SK-N-SH (cell line): ENCODE results near the gene DNM2.

Source experiments
- CHD2 ChIP-seq: fragments of 150-350 bp; IDR thresholded peaks from 2 replicates; pipeline ENCODE4 v1.6.1; 2018; ENCODE audit warnings: low read length; ENCODE audit not compliant: partially characterized antibody
- CTCF ChIP-seq: fragments of 200-600 bp; sonication (generic); IDR thresholded peaks from 2 replicates; pipeline ENCODE4 v1.6.1; 2017; ENCODE audit warnings: antibody characterized with exemption, mild to moderate bottlenecking, moderate library complexity
- ELF1 ChIP-seq: IDR thresholded peaks from 2 replicates; pipeline ENCODE4 v1.4.0; 2012
- EP300 ChIP-seq, 2 experiments: IDR thresholded peaks; 2 replicates each; pipeline versions ENCODE4 v1.4.0 to v1.6.1; 2012; ENCODE audit warnings: borderline replicate concordance in 1 of 2, low read depth in 1 of 2, low read length in 1 of 2
- EZH2phosphoT487 ChIP-seq: fragments of 200-600 bp; sonication (generic); IDR thresholded peaks from 2 replicates; pipeline ENCODE4 v1.6.1; 2017; ENCODE audit warnings: low read depth, mixed run types, mild to moderate bottlenecking, antibody characterized with exemption, moderate library complexity, borderline replicate concordance
- FOXJ3 ChIP-seq: sonication (generic); formaldehyde crosslinking; IDR thresholded peaks from 2 replicates; pipeline ENCODE4 v1.5.1; 2020; ENCODE audit warnings: mild to moderate bottlenecking, missing genetic modification reagents
- JUND ChIP-seq: IDR thresholded peaks from 2 replicates; pipeline ENCODE4 v1.4.0; 2012
- MAX ChIP-seq: IDR thresholded peaks from 2 replicates; pipeline ENCODE4 v1.4.0; 2012; ENCODE audit warnings: low read depth
- NFIC ChIP-seq: IDR thresholded peaks from 2 replicates; pipeline ENCODE4 v1.4.0; 2012; ENCODE audit warnings: borderline replicate concordance
- PBX3 ChIP-seq: IDR thresholded peaks from 2 replicates; pipeline ENCODE4; 2012
- POLR2AphosphoS5 ChIP-seq: IDR thresholded peaks from 2 replicates; pipeline ENCODE4 v1.6.1; 2012; ENCODE audit warnings: low read depth, low read length
- REST ChIP-seq: IDR thresholded peaks from 2 replicates; pipeline ENCODE4 v1.6.1; 2012; ENCODE audit warnings: mild to moderate bottlenecking, low read depth, low read length, moderate library complexity
- TAF1 ChIP-seq: IDR thresholded peaks from 2 replicates; pipeline ENCODE4 v1.6.1; 2012; ENCODE audit warnings: low read depth, mild to moderate bottlenecking, low read length, moderate library complexity, borderline replicate concordance
- USF1 ChIP-seq: IDR thresholded peaks from 2 replicates; pipeline ENCODE4 v1.4.0; 2012; ENCODE audit warnings: low read depth, borderline replicate concordance

- TF ChIP-seq CTCF (no peak), CHD2 (no peak), REST (no peak), POLR2AphosphoS5 (no peak), PBX3 (no peak), NFIC (no peak), USF1 (no peak), MAX (no peak), TAF1 (no peak), FOXJ3 (CRISPR knock-in tag) (no peak), EZH2phosphoT487 (no peak), JUND (no peak), ELF1 (no peak), EP300 (IDR thresholded peaks at IDR 0.05; ENCODE audit: borderline replicate concordance in 1 of 2, low read depth in 1 of 2, low read length in 1 of 2) (no peak)
These were observed 46.0 kb downstream of the DNM2 start for GRCh38 chr19:10763828-10764339.
